Measurements from ENCODE around the gene NHP2. TPM values are rescaled to one million over a fixed set of nuclear protein-coding genes. Genes with fewer than 3 reads are reported as not detected.

The NHP2 gene
- total RNA-seq, 4 donors from 2014 or later, result 75.8 to 278 (median 210) TPM

- WGBS, result 68% methylated on average over 7 of the region's 18 CpGs
Observed at GRCh38 chr5:178123966-178124925, 29.4 kb downstream of the NHP2 start.

GRCh38 chr5:178123094-178123965, 30.4 kb downstream of the NHP2 start:
- H3K4me3 ChIP-seq, result no peak overlapping the region
- WGBS, result 88% methylated on average over 12 of the region's 13 CpGs
- H3K27ac ChIP-seq, result peak overlapping the region; percentile 74

More at GRCh38 chr5:178123966-178124925, 29.4 kb downstream of the NHP2 start:
- peak in 1 of 2 donors; percentile 78 for DNase-seq (ENCODE audit: low spot score in 2 of 2)
- Histone ChIP-seq H3K27me3 (peaks cover 18% of the 10 kb centered on the region), H3K9me3 (no peaks in the 10 kb centered on the region), H3K4me3 (no peak overlapping the region), H3K36me3 (no peaks in the 10 kb centered on the region), H3K27ac (peak overlapping the region; percentile 74), H3K4me1 (peaks cover 49% of the 10 kb centered on the region)
- no peak for TF ChIP-seq EP300 (IDR thresholded peaks at IDR 0.05)
- TF ChIP-seq POLR2AphosphoS5 (IDR thresholded peaks at IDR 0.05), result peak in 1 of 3 donors; percentile 50
- no peak for TF ChIP-seq CTCF (IDR thresholded peaks at IDR 0.05)
- no peak for TF ChIP-seq POLR2A (IDR thresholded peaks at IDR 0.05)

GRCh38 chr5:178122346-178122745, 31.3 kb downstream of the NHP2 start:
- peaks cover 46% of the 10 kb centered on the region for H3K4me1 ChIP-seq
- no peaks in the 10 kb centered on the region for H3K9me3 ChIP-seq
- no peak overlapping the region for H3K4me3 ChIP-seq
- peak overlapping the region; percentile 74 for H3K27ac ChIP-seq
- peaks cover 20% of the 10 kb centered on the region for H3K27me3 ChIP-seq
- no peak for DNase-seq (ENCODE audit: low spot score in 2 of 2)
- TF ChIP-seq POLR2AphosphoS5 (IDR thresholded peaks at IDR 0.05) (no peak), POLR2A (IDR thresholded peaks at IDR 0.05) (no peak), EP300 (IDR thresholded peaks at IDR 0.05) (no peak), CTCF (IDR thresholded peaks at IDR 0.05) (no peak)
- no peaks in the 10 kb centered on the region for H3K36me3 ChIP-seq
- 90% methylated on average over 5 of the region's 5 CpGs for WGBS

More at GRCh38 chr5:178123094-178123965, 30.4 kb downstream of the NHP2 start:
- H3K4me1 ChIP-seq, result peaks cover 49% of the 10 kb centered on the region
- H3K9me3 ChIP-seq, result no peaks in the 10 kb centered on the region
- no peak for DNase-seq (ENCODE audit: low spot score in 2 of 2)
- TF ChIP-seq POLR2A (IDR thresholded peaks at IDR 0.05) (no peak), CTCF (IDR thresholded peaks at IDR 0.05) (no peak), POLR2AphosphoS5 (IDR thresholded peaks at IDR 0.05) (no peak), EP300 (IDR thresholded peaks at IDR 0.05) (no peak)
- H3K27me3 ChIP-seq, result peaks cover 20% of the 10 kb centered on the region
- H3K36me3 ChIP-seq, result no peaks in the 10 kb centered on the region

- no peak for DNase-seq (ENCODE audit: low spot score in 2 of 2)
- WGBS, result 53% methylated on average over 6 of the region's 38 CpGs
- H3K27ac ChIP-seq, result peak overlapping the region; percentile 74
- no peak for TF ChIP-seq POLR2A (IDR thresholded peaks at IDR 0.05)
- TF ChIP-seq CTCF (IDR thresholded peaks at IDR 0.05), result no peak
- no peak for TF ChIP-seq EP300 (IDR thresholded peaks at IDR 0.05)
- no peak for TF ChIP-seq POLR2AphosphoS5 (IDR thresholded peaks at IDR 0.05)
- H3K27me3 ChIP-seq, result peaks cover 27% of the 10 kb centered on the region
- H3K4me1 ChIP-seq, result peaks cover 46% of the 10 kb centered on the region
- H3K36me3 ChIP-seq, result no peaks in the 10 kb centered on the region
- H3K9me3 ChIP-seq, result no peaks in the 10 kb centered on the region
- no peak overlapping the region for H3K4me3 ChIP-seq
Observed at GRCh38 chr5:178121391-178122276, 32.1 kb downstream of the NHP2 start.

All from suprapubic skin (tissue), 4 donors.